ENCODE measurements around the gene INO80D.
"Not testable (repeated sequence)": the region's sequence is repeated elsewhere in the genome, so short reads cannot be mapped to it uniquely, and the experiment has no call there.

Gene INO80D

DNA sequence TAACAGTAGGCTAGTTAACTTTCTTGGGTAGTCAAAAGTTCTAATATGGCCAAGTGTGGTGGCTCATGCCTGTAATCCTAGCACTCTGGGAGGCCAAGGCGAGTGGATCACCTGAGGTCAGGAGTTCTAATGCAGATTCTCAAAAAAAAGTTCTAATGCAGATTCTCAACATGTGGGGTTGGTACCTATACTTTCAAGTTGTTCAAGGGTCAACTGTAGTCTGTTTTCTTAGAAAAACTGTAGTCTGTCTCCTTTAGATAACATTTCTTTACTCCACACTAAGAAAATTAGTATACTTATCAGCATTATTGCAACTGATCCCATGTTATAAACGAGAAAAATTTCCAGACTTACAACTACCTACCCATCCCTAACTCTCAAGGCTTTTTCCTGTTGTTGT is 16.6 kb downstream of the INO80D start:
- no peak overlapping the region for H3K27ac Mint-ChIP-seq
- peaks cover 12% of the 10 kb centered on the region for H3K36me3 Mint-ChIP-seq (ENCODE audit: low read depth)
- ATAC-seq: no peak
- peaks cover 4% of the 10 kb centered on the region for H3K9me3 Mint-ChIP-seq
- H3K27me3 Mint-ChIP-seq: no peaks in the 10 kb centered on the region
- peaks cover 25% of the 10 kb centered on the region for H3K4me1 Mint-ChIP-seq
- no peak for DNase-seq
- H3K4me3 Mint-ChIP-seq: no peak overlapping the region

- DNase-seq: no peak
- H3K27me3 Mint-ChIP-seq: no peaks in the 10 kb centered on the region
- H3K27ac Mint-ChIP-seq: no peak overlapping the region
- no peak for ATAC-seq
- no peak overlapping the region for H3K4me3 Mint-ChIP-seq
- peaks cover 4% of the 10 kb centered on the region for H3K9me3 Mint-ChIP-seq
- H3K36me3 Mint-ChIP-seq (ENCODE audit: low read depth): peaks cover 18% of the 10 kb centered on the region
- peaks cover 24% of the 10 kb centered on the region for H3K4me1 Mint-ChIP-seq
Measured at GRCh38 chr2:206068207-206068606, 17.8 kb downstream of the INO80D start.

DNA sequence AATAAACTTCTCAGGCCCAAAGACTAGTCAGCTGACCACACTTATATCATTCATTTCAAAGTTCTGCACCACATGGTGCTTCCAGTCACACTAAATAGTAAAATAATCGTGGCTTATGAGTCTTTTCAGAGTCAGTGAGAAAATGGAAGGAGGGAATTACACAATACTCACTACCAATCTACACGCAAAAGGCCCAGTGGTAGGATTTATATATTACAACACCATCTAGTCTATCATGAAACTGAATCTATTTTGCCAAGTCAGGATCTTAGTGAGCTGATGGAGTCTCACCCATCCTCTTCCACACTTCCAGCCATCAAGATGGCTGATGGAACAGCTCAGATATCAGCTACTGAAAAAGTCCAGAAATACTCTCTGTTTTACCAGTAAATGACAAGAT is 21.9 kb downstream of the INO80D start:
- H3K4me3 Mint-ChIP-seq: no peak overlapping the region
- peaks cover 32% of the 10 kb centered on the region for H3K36me3 Mint-ChIP-seq (ENCODE audit: low read depth)
- H3K9me3 Mint-ChIP-seq: peaks cover 4% of the 10 kb centered on the region
- DNase-seq: no peak
- no peak for ATAC-seq
- peaks cover 17% of the 10 kb centered on the region for H3K4me1 Mint-ChIP-seq
- H3K27me3 Mint-ChIP-seq: no peaks in the 10 kb centered on the region
- H3K27ac Mint-ChIP-seq: no peak overlapping the region

DNA sequence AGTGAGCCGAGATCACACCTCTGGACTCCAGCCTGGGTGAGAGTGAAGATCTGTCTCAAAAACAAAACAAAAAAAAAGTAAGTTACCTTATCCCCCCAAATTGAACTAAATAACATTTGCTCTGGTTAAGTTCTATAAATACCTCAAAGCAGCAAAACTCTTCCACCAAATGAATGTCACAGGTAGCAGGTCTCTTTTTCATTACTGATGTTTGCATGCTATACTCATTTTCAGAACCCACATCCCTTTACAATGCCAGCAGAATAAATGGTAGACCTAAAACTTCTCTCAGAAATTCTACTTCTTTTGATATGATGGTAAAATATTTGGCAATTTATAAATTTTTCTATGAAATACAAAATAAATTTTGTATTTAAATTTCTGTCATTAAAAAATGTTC is 22.3 kb downstream of the INO80D start:
- Mint-ChIP-seq H3K27ac (no peak overlapping the region), H3K4me3 (no peak overlapping the region), H3K36me3 (ENCODE audit: low read depth) (peaks cover 32% of the 10 kb centered on the region), H3K9me3 (peaks cover 4% of the 10 kb centered on the region), H3K4me1 (peaks cover 17% of the 10 kb centered on the region), H3K27me3 (no peaks in the 10 kb centered on the region)
- DNase-seq (no peak), ATAC-seq (no peak)

DNA sequence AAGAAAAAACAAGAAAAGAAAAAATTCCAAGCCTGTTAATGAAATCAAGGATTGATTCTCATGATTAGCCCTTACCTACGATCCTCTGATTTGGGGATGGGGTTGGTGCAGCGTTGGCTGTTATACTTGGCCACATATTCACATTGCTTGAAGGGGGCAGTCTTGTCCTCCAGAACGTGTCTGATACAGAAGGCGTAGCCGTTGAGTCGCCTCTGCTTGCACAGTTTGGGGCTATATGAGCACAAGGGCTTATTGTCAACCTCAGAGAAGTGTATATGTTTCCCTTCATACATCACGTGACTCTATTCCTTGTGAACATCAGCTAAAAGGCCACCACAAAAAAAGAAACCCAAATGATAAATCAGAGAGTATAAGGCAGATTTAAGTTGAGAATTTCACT is 23.2 kb downstream of the INO80D start:
- ATAC-seq: peak; percentile 24
- H3K27me3 Mint-ChIP-seq: no peaks in the 10 kb centered on the region

DNA sequence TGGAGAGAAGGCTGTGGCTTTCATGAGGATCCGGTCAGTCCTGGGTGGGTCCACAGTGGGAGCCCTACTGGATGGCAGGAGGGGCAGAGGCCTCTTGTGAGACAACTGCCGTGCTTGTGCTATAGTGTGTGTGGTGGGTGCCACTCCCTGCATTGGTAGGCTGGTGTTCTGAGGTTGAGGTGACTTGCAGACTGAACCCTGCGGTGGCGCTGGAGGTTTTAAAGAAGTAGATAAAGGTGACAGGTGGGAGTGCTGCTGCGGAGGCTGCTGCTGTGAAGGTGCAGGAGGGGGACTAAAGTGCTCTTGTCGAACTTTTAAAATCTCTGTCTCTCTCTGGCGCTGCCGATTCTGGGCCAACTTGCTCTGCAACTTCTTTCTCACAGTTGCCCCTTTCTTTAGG is 29.7 kb downstream of the INO80D start:
- no peak overlapping the region for H3K4me3 Mint-ChIP-seq
- no peak overlapping the region for H3K27ac Mint-ChIP-seq

More for the DNA sequence above, 23.2 kb downstream of the INO80D start:
- no peak overlapping the region for H3K4me3 Mint-ChIP-seq
- H3K36me3 Mint-ChIP-seq (ENCODE audit: low read depth): peaks cover 35% of the 10 kb centered on the region
- no peak for DNase-seq
- H3K9me3 Mint-ChIP-seq: peaks cover 3% of the 10 kb centered on the region
- H3K27ac Mint-ChIP-seq: no peak overlapping the region
- peaks cover 17% of the 10 kb centered on the region for H3K4me1 Mint-ChIP-seq

GRCh38 chr2:206054952-206055351 is 31.0 kb downstream of the INO80D start:
- H3K27ac Mint-ChIP-seq: no peak overlapping the region
- no peak for ATAC-seq
- H3K36me3 Mint-ChIP-seq (ENCODE audit: low read depth): peaks cover 38% of the 10 kb centered on the region
- peaks cover 6% of the 10 kb centered on the region for H3K4me1 Mint-ChIP-seq
- H3K4me3 Mint-ChIP-seq: no peak overlapping the region
- H3K27me3 Mint-ChIP-seq: no peaks in the 10 kb centered on the region
- no peaks in the 10 kb centered on the region for H3K9me3 Mint-ChIP-seq
- DNase-seq: no peak

More for the DNA sequence above, 29.7 kb downstream of the INO80D start:
- Mint-ChIP-seq H3K9me3 (no peaks in the 10 kb centered on the region), H3K36me3 (ENCODE audit: low read depth) (peaks cover 36% of the 10 kb centered on the region), H3K27me3 (no peaks in the 10 kb centered on the region), H3K4me1 (peaks cover 6% of the 10 kb centered on the region)
- DNase-seq (no peak), ATAC-seq (no peak)

DNA sequence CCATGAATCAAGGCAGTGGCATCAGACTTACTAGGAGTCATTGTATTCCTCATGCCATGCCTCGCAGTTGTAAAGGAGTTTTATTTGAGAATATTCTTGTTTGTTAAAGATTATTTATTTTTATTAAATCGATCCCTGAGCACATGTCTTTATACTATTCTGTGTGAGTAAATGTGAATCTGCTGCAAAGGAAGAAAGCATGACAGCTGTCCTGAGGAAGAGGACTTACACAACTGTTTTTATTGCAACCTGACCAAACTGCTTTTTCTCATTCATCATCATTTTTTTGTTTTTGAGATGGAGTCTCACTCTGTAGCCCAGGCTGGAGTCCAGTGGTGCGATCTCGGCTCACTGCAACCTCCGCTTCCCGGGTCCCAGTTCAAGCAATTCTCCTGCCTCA is 34.1 kb downstream of the INO80D start:
- ATAC-seq (no peak), DNase-seq (no peak)
- Mint-ChIP-seq H3K4me3 (no peak overlapping the region), H3K4me1 (peaks cover 12% of the 10 kb centered on the region), H3K27me3 (no peaks in the 10 kb centered on the region), H3K36me3 (ENCODE audit: low read depth) (peaks cover 25% of the 10 kb centered on the region), H3K9me3 (no peaks in the 10 kb centered on the region), H3K27ac (no peak overlapping the region)

- peaks cover 18% of the 10 kb centered on the region for H3K36me3 Mint-ChIP-seq (ENCODE audit: low read depth)
- H3K4me1 Mint-ChIP-seq: peaks cover 10% of the 10 kb centered on the region
- ATAC-seq: no peak
- no peak for DNase-seq
- H3K9me3 Mint-ChIP-seq: no peaks in the 10 kb centered on the region
- no peak overlapping the region for H3K4me3 Mint-ChIP-seq
- H3K27ac Mint-ChIP-seq: no peak overlapping the region
- no peaks in the 10 kb centered on the region for H3K27me3 Mint-ChIP-seq
Measured at GRCh38 chr2:206049392-206049791, 36.6 kb downstream of the INO80D start.

GRCh38 chr2:206045251-206045650 is 40.7 kb downstream of the INO80D start:
- DNase-seq (no peak), ATAC-seq (no peak)
- no peaks in the 10 kb centered on the region for H3K27me3 Mint-ChIP-seq
- no peak overlapping the region for H3K4me3 Mint-ChIP-seq
- H3K36me3 Mint-ChIP-seq (ENCODE audit: low read depth): peaks cover 33% of the 10 kb centered on the region
- H3K4me1 Mint-ChIP-seq: peaks cover 15% of the 10 kb centered on the region
- H3K9me3 Mint-ChIP-seq: no peaks in the 10 kb centered on the region
- H3K27ac Mint-ChIP-seq: no peak overlapping the region

DNA sequence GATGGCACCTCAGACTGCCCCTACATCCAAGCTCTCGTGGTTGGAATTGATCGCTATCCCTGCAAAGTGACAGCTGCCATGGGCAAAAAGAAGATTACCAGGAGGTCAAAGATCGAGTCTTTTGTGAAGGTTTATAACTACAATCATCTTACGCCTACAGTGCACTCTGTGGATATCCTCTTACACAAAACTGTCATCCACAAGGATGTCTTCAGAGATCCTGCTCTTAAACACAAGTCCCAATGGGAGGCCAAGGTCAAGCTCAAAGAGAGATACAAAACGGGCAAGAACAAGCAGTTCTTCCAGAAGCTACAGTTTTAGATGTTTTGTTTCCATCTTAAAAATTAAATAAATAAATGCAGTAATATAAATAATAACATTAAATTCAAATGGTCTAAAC is 45.4 kb downstream of the INO80D start:
- DNase-seq (no peak), ATAC-seq (no peak)
- H3K27me3 Mint-ChIP-seq: no peaks in the 10 kb centered on the region
- peaks cover 56% of the 10 kb centered on the region for H3K36me3 Mint-ChIP-seq (ENCODE audit: low read depth)
- H3K4me3 Mint-ChIP-seq: no peak overlapping the region
- peaks cover 10% of the 10 kb centered on the region for H3K4me1 Mint-ChIP-seq
- H3K9me3 Mint-ChIP-seq: no peaks in the 10 kb centered on the region
- H3K27ac Mint-ChIP-seq: no peak overlapping the region

DNA sequence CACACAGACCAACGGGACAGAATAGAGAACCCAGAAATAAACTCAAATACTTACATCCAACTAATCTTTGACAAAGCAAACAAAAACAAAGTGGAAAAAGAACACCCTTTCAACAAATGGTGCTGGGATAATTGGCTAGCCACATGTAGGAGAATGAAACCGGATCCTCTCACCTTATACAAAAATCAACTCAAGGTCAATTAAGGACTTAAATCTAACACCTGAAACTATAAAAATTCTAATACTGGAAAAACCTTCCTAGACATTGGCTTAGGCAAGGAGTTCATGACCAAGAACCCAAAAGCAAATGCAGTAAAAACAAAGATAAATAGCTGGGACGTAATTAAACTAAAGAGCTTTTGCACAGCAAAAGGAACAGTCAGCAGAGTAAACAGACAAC is 50.6 kb downstream of the INO80D start:
- peaks cover 73% of the 10 kb centered on the region for H3K36me3 Mint-ChIP-seq (ENCODE audit: low read depth)
- not testable (repeated sequence) for H3K27me3 Mint-ChIP-seq, H3K4me3 Mint-ChIP-seq, DNase-seq, H3K27ac Mint-ChIP-seq, ATAC-seq
- H3K4me1 Mint-ChIP-seq: peaks cover 53% of the 10 kb centered on the region
- peaks cover 17% of the 10 kb centered on the region for H3K9me3 Mint-ChIP-seq

DNA sequence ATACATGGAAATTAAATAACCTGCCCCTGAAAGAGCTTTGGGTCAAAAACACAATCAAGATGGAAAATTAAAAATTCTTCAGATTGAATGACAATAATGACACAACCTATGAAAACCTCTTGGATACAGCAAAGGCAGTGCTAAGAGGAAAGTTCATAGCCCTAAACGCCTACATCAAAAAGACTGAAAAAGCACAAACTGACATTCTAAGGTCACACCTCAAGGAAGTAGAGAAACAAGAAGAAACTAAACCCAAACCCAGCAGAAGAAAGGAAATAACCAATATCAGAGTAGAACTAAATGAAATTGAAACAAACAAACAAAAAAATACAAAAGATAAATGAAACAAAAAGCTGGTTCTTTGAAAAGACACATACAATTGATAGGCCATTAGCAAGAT is 52.5 kb downstream of the INO80D start:
- H3K27ac Mint-ChIP-seq: peak overlapping the region; percentile 5
- ATAC-seq: not testable (repeated sequence)

GRCh38 chr2:206031950-206032567 is 53.9 kb downstream of the INO80D start:
- DNase-seq: peak; percentile 14
- H3K4me1 Mint-ChIP-seq: peaks cover 66% of the 10 kb centered on the region
- H3K27ac Mint-ChIP-seq: peak overlapping the region; percentile 44
- no peak overlapping the region for H3K4me3 Mint-ChIP-seq
- H3K36me3 Mint-ChIP-seq (ENCODE audit: low read depth): peaks cover 72% of the 10 kb centered on the region
- ATAC-seq: peak; percentile 72
- peaks cover 17% of the 10 kb centered on the region for H3K9me3 Mint-ChIP-seq
- no peaks in the 10 kb centered on the region for H3K27me3 Mint-ChIP-seq

More for the DNA sequence above, 52.5 kb downstream of the INO80D start:
- H3K4me3 Mint-ChIP-seq, DNase-seq, H3K27me3 Mint-ChIP-seq: not testable (repeated sequence)
- Mint-ChIP-seq H3K9me3 (peaks cover 17% of the 10 kb centered on the region), H3K36me3 (ENCODE audit: low read depth) (peaks cover 73% of the 10 kb centered on the region), H3K4me1 (peaks cover 63% of the 10 kb centered on the region)

DNA sequence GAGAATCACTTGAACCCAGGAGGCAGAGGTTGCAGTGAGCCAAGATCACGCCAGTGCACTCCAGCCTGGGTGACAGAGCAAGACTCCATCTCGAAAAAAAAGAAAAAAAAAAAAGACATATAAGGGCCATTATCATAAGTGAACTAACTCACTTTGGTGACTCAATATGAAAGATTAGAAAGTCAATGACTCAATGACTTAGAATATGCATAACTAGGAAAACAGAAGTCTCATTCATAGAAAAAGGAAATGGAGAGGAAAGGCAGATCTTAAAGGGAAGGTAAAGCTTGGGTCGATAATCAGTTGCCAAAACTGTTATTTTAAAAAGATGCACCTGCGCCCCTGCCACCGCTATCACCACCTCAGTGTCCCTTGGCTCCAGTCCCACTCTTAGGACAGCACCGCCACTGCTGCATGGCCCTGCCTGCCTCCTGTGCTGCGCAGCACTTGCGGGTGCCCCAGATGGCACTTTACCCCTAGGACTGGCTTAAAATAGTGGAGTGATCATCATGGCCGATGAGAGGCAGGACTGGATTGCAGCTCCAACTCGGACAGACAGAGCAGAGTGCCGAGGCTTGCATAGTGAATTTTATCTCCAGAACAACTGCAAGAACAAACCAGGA is 54.7 kb downstream of the INO80D start:
- no peaks in the 10 kb centered on the region for H3K27me3 Mint-ChIP-seq
- H3K27ac Mint-ChIP-seq: peak overlapping the region; percentile 44
- DNase-seq (no peak), ATAC-seq (peak; percentile 87)
- H3K9me3 Mint-ChIP-seq: peaks cover 17% of the 10 kb centered on the region
- H3K36me3 Mint-ChIP-seq (ENCODE audit: low read depth): peaks cover 66% of the 10 kb centered on the region
- peak overlapping the region; percentile 34 for H3K4me3 Mint-ChIP-seq
- H3K4me1 Mint-ChIP-seq: peaks cover 66% of the 10 kb centered on the region
